AG04450 (cell line): ENCODE results near the gene CDH4. TPM values are rescaled to one million over a fixed set of nuclear protein-coding genes. Genes with fewer than 3 reads are reported as not detected.
A peak's percentile ranks its signal among the peaks of the same experiment; 100 is the strongest.

Source experiments
- CTCF ChIA-PET: fragments of 300-600, 350-600 bp; formaldehyde crosslinking; extraction: SDS; loops from one replicate; lab custom pipeline; 2022; ENCODE audit warnings: antibody characterized with exemption, inconsistent platforms; lab: Charles Lee
- POLR2A ChIA-PET: fragments of 350-600 bp; formaldehyde crosslinking; extraction: SDS; loops from one replicate; lab custom pipeline; 2021; ENCODE audit warnings: antibody characterized with exemption, inconsistent platforms; lab: Yijun Ruan, JAX
- DNase-seq: peaks from one replicate; pipeline ENCODE4 v3.0.0-alpha.2; 2011; ENCODE audit warnings: low read depth, low spot score
- H3K27ac ChIP-seq: one replicate; pipeline ENCODE4 v1.5.1; 2012; ENCODE audit warnings: low read depth, low read length, control low read depth
- H3K27me3 ChIP-seq: one replicate; pipeline ENCODE4 v1.6.0; 2012; ENCODE audit warnings: low read length; ENCODE audit not compliant: control insufficient read depth, insufficient read depth
- H3K4me3 ChIP-seq: 2 replicates; pipeline ENCODE4 v1.5.1; 2011; ENCODE audit warnings: mild to moderate bottlenecking, low read depth, low read length, control low read depth
- H3K9me3 ChIP-seq: 2 replicates; pipeline ENCODE4 v1.5.1; 2012; ENCODE audit warnings: low read length; ENCODE audit not compliant: control insufficient read depth, insufficient read depth
- polyA plus RNA-seq: library from polyadenylated mRNA; depleted of rRNA; stranded (reverse); fragments of >200 nt; gene quantifications from 2 replicates; pipeline ENCODE4 v1.2.3, GENCODE V29; 2011
- TF ChIP-seq, protein P1 (sequence below): IDR thresholded peaks from 2 replicates; pipeline ENCODE4 v1.5.1; 2011; ENCODE audit warnings: low read depth, low read length, control low read depth, inconsistent platforms

The CDH4 gene
- polyA plus RNA-seq, 1 experiment, result 1.6 TPM

GRCh38 chr20:61896058-61896961, 644.2 kb downstream of the CDH4 start:
- ChIA-PET POLR2A (no interaction called here), CTCF (interaction anchor here (0.6 to 1.7 kb wide), 21 partner anchors 9 to 1840 kb away, joined by 3 to 13 read pairs (median 3); no protein-coding TSS in a partner anchor)
- no peak overlapping the region for H3K4me3 ChIP-seq
- H3K9me3 ChIP-seq, result peaks cover 4% of the 10 kb centered on the region
- TF ChIP-seq, protein P1, sequence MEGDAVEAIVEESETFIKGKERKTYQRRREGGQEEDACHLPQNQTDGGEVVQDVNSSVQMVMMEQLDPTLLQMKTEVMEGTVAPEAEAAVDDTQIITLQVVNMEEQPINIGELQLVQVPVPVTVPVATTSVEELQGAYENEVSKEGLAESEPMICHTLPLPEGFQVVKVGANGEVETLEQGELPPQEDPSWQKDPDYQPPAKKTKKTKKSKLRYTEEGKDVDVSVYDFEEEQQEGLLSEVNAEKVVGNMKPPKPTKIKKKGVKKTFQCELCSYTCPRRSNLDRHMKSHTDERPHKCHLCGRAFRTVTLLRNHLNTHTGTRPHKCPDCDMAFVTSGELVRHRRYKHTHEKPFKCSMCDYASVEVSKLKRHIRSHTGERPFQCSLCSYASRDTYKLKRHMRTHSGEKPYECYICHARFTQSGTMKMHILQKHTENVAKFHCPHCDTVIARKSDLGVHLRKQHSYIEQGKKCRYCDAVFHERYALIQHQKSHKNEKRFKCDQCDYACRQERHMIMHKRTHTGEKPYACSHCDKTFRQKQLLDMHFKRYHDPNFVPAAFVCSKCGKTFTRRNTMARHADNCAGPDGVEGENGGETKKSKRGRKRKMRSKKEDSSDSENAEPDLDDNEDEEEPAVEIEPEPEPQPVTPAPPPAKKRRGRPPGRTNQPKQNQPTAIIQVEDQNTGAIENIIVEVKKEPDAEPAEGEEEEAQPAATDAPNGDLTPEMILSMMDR, result peak; percentile 84
- H3K27ac ChIP-seq, result no peak overlapping the region
- H3K27me3 ChIP-seq, result peaks cover 2% of the 10 kb centered on the region
- no peak for DNase-seq

GRCh38 chr20:61897401-61898295, 645.6 kb downstream of the CDH4 start:
- ChIA-PET CTCF (no interaction called here), POLR2A (no interaction called here)
- Histone ChIP-seq H3K4me3 (no peak overlapping the region), H3K27me3 (peaks cover 2% of the 10 kb centered on the region), H3K27ac (no peak overlapping the region), H3K9me3 (peaks cover 4% of the 10 kb centered on the region; the same call in 1 of the 2 replicates)
- no peak for DNase-seq
- TF ChIP-seq, protein P1, result no peak

DNA sequence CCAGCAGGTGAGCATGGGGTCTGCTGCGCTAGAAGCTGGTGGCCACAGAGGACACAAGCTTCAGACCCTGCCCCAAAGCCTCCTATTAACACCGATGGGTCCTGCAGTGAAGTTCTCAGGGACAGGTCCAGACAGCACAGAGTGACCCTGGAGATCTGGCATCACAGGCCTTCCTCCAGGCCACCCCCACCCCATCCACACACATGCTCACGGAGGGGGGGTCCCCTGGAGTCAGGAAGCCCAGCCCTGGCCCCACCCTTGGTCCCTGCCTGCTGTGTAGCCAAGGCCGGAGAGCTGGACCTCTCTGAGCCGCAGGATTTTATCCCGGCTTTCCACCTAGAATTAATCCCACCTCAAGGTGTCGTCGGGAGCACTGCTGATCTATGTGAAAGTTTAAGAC, 646.3 kb downstream of the CDH4 start:
- no peak for DNase-seq
- Histone ChIP-seq H3K27me3 (peaks cover 2% of the 10 kb centered on the region), H3K4me3 (no peak overlapping the region), H3K9me3 (peaks cover 4% of the 10 kb centered on the region; the same call in 1 of the 2 replicates), H3K27ac (no peak overlapping the region)
- TF ChIP-seq, protein P1, result no peak
- CTCF ChIA-PET, result no interaction called here
- POLR2A ChIA-PET, result no interaction called here

DNA sequence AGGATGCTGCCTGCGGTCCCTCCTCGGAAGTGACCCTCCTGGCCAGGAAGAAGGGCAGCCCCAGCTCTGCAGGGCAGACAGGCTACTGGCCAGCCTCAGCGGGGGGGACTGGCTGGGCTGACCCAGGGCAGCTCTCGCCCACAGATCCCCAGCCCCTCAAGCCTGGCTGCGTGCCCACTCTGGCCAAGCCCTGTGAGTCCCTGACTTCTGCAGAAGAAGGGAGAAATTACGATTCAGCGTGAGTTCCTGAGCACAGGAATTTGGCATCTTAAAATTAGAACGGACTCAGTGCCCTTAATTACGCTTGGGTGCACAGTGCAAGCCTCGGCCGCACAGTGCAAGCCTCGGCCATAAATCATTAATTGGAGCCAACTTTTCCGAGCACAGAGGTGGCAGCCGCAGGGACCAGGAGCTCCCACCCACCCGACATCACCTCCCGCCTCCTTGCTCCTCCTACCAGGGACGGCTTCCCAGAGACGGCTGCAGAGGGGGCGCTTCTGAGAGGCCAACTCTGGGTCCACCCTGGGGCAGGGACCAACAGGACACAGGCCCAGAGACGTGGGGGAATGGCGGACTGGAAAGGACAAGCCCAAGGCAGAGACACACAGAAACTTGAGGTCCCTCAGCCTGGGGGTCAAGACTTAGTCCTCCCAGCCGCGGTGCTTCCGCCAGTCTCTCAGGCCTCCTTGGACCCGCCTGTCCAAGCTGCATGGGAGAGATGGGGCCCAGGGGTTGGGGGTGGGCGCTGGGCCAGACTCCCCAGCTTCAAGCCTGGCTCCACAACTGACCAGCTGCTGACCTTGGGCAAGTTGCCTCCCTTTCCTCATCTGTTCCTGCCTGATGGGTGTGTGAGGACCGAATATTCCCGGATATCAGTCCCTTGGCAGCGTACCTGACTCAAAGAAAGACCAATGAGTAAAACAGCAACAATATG, 648.2 kb downstream of the CDH4 start:
- no peak for DNase-seq
- peaks cover 4% of the 10 kb centered on the region; the same call in 1 of the 2 replicates for H3K9me3 ChIP-seq
- peaks cover 2% of the 10 kb centered on the region for H3K27me3 ChIP-seq
- TF ChIP-seq, protein P1, result no peak
- no peak overlapping the region for H3K4me3 ChIP-seq
- no peak overlapping the region for H3K27ac ChIP-seq
- ChIA-PET CTCF (no interaction called here), POLR2A (no interaction called here)
